ENCODE measurements around the gene KLK5.

GRCh38 chr19:50928831-50929230 is 24.0 kb downstream of the KLK5 start:
- TF ChIP-seq POLR2AphosphoS5 (IDR thresholded peaks at IDR 0.05) (no peak), CTCF (IDR thresholded peaks at IDR 0.05) (no peak)

All from esophagus muscularis mucosa (tissue), 3 donors.